ENCODE measurements around the gene MORN1.
"Not testable (repeated sequence)": the region's sequence is repeated elsewhere in the genome, so short reads cannot be mapped to it uniquely, and the experiment has no call there.

Gene MORN1

DNA sequence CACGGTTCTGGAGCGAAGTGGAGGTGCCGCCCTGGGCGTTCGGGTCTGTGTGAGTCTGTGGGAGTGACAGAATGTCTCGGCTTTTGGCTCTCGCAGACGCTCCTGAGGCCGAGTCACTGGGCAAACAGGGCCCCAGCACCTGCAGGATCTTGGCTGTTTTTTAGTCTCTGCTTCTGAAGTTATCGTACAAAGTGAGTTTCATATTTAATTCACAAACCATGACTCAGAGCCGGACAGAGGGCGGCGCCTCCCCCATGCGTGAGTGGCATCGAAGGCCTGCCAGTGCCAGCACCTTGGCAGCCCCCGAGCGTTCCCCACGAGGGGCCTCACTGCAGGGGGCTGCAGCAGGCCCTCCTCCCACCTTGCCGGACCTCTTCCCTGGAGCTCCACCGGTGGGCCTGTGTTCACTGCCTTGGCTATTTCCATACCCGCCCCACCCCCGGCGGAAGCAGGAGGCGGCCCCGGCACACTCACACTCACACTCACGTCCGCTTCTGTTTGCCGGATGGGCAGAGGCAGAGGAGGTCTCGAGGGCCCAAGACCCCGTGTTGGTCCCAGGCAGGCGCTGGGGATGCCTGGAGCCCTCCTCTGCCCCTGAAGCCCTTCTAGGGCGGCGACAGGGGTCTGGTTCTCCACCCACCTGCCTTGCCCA is 56.3 kb downstream of the MORN1 start:
- no peak for DNase-seq

DNA sequence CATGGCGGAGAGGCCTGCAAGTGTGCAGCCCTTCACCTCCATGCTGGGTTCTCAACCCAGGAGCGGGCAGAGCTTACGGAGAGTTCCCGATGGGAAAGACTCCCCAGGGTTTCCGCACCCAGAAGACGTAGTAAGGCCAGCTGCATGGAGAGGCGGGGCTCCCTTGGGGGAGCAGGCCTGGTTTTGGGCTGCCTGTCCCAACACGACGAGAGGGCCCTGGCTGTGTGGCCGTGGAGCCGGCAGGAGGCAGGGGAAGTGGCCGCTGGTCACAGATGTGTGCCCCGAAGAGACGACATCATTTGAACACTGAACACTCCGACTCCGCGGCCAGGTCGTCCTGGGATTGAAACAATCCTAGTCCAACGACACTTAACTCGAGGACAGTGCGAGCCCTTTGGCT is 57.0 kb downstream of the MORN1 start:
- no peak for DNase-seq

DNA sequence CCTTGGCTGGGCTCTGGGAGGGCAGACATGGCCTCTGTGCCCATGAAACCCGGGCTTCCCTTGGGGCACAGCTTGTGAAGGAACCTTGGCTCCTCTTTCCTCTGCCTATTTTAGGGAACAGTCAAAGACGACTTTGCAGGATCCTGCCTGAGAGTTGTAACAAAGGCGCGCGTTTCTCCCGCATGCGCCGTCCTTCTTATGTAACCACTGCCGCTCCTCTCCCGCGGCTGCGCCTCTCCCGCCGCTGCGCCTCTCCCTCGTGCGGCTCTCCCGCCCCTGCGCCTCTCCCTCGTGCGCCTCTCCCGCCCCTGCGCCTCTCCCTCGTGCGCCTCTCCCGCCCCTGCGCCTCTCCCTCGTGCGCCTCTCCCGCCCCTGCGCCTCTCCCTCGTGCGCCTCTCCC is 59.8 kb downstream of the MORN1 start:
- not testable (repeated sequence) for DNase-seq

GRCh38 chr1:2331200-2331544 is 60.2 kb downstream of the MORN1 start:
- DNase-seq: no peak

GRCh38 chr1:2330519-2331199 is 60.7 kb downstream of the MORN1 start:
- no peak for DNase-seq

- no peak for DNase-seq
Measured at GRCh38 chr1:2330035-2330434, 61.3 kb downstream of the MORN1 start.

GRCh38 chr1:2328676-2329455 is 62.5 kb downstream of the MORN1 start:
- no peak for DNase-seq

DNA sequence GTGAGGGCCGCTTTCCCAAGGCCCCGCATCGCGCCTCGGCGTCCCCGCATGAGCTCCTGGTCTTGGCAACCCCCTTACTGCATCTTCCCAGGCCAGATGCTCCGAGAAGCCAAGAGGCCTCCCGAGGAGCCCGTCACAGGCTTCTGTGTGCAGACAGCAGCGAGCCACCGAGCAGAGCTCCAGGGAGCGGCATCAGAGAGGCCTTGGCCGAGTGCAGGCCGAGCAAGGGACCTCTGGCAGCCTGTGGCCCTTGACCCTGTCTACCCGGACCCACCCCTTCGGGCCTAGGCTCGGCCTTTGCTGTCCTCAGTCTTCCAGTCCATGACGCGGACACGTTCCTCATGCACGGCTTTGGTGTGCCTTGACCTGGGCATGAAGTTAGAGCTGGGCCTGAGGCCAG is 63.5 kb downstream of the MORN1 start:
- no peak for DNase-seq

DNA sequence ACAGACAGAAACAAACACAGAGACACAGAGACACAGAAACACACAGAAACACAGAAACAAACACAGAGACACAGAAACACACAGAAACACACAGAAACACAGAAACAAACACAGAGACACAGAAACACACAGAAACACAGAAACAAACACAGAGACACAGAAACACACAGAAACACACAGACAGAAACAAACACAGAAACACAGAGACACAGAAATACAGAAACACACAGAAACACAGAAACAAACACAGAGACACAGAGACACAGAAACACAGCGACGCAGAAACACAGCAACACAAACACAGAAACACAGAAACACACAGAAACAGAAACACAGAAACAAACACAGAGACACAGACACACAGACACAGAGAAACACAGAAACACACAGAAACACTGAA is 64.2 kb downstream of the MORN1 start:
- not testable (repeated sequence) for DNase-seq

GRCh38 chr1:2326524-2326923 is 64.8 kb downstream of the MORN1 start:
- no peak for DNase-seq

DNA sequence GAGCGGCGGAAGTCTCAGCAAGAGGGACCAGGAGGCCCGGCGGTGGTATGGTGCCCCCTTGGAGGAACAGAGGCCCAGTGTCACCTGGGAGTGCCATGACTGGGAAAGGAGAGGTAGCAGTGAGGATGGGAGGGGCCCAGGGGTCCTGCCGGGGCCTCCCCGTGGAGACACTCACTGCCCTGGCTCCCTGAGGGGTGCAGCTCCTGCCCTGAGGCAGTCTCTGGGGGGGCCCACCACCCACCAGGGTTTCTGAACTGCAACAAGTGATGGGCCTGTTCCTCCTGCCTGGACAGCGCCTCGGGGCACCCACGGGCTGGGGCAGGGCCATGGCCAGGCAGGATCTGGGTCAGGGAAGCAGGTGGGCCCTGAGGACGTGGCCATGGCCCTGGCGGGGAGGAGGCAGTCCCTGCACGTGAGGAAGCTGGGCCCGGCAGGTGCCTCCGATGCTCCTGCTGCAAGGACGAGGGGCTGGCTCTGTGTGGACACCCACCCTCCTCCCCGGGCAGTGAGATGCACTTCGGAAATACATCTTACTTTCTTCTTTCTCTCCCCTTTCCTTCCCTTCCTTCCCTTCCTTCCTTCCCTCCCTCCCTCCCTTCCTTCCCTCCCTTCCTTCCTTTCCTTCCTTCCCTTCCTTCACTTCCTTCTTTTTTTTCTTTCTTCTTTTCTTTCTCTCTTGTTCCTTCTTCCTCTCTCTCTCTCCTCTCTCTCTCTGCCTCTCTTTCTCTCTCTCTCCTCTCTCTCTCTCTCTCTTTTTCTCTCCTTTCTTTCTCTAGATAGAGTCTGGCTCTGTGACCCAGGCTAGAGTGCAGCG is 66.6 kb downstream of the MORN1 start:
- DNase-seq: no peak

GRCh38 chr1:2323451-2323974 is 67.8 kb downstream of the MORN1 start:
- no peak for DNase-seq

GRCh38 chr1:2322581-2323211 is 68.7 kb downstream of the MORN1 start:
- no peak for DNase-seq

DNA sequence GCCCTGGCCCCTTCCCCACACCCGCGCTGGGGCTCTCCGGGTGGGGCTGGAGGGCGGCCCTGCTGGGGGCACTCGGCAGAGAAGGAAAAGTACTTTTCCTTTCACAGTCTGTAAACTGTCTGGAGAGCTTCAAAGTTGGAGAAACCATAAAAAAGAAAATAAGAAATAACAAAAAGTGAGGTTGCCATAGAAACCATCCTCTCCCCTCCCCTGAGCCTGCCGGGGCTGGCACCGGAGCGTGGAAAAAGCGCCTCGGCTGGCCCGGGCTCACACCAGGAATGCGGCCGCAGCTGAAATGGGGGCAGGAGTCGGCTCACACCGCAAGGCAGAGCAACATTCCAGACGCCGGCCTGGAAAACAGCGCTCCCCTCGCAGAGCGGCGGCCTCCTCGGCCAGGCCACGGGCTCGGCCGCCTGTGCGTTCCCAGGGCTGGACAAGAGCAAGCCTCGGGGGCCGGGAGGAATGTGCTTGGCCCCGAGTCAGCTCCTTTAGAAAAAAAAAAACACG is 69.2 kb downstream of the MORN1 start:
- no peak for DNase-seq

DNA sequence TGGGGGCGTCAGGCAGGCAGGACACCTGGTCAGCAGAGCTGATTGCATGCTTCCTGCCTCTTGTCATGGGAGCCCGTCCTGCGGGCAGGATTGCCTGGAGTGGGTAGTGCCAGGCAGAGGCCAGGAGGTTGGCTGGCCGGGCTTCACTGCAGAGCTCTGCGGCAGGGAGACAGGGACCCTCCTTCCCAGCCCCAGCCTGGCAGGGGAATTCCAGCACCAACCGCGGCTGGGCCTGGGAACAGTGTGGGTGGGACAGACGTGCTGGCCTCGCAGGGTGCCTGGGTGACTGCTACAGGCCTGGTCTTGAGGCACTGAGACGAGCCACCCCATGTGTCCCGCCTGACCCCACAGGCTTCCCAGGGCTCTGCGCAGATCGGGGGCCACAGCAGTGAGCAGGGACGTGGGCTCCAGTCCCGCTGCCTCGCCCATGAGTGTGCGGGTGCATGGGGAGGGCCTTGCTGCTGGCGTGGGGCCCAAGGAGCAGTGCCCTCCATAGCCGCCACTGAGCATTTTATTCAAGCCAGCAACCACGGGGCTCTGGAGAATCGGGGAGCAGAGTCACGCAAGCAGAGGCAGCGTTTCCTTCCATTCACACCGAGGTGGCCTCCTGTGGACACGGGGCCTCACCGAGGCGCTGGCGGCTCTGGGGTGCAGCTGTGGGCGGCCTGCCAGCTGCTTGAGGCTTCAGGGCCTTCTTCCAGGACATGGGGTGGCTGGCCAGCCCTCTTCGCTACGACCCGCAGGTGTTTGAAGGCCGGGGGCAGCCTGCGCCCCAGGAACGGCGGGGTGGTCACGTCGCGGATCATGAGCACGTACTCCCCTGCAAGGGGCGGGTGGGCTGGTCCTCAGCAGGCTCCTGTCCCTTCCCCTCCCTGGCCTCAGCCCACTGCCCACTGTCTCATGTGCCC is 70.3 kb downstream of the MORN1 start:
- no peak for DNase-seq

- DNase-seq: no peak
Measured at GRCh38 chr1:2320006-2320405, 71.3 kb downstream of the MORN1 start.

DNA sequence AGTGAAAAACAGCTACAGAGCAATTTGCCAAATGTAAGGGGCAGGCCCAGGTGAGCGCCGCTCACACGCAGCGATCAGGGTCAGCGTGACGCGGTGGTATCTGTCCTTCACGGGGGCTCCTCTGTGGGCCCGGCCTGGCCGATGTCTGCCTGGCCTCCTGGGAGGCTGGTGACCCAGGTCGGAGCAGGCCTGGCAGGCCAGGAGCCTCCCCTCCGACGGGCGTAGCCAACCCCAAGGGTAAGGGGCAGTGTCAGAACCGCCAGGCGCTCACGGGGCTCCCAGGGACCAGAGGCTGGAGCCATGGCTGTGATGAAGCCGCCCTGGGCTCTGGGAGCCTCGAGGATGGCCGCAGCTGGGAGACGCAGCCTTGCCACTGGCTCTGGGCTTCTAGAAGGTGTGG is 72.1 kb downstream of the MORN1 start:
- no peak for DNase-seq

GRCh38 chr1:2318314-2319278 is 72.8 kb downstream of the MORN1 start:
- DNase-seq: no peak

GRCh38 chr1:2317230-2318065 is 73.9 kb downstream of the MORN1 start:
- no peak for DNase-seq

All from activated CD8-positive, alpha-beta memory T cell treated with anti-CD3 and anti-CD28 coated beads, Interleukin-2, amount 50 U/mL, for 48 hours (primary cell).